Left ventricle myocardium inferior (tissue), 1 donor: ENCODE results near the gene RFFL. TPM values are rescaled to one million over a fixed set of nuclear protein-coding genes. Genes with fewer than 3 reads are reported as not detected.

ENCODE experiments used
- DNase-seq: peaks from one replicate; pipeline ENCODE4 v3.0.0-alpha.2; 2020
- H3K27ac ChIP-seq: fragments of 200-600 bp; replicated peaks from 2 replicates; pipeline ENCODE4 v1.8.0; 2021
- H3K27me3 ChIP-seq: fragments of 200-600 bp; 2 replicates; pipeline ENCODE4 v1.8.0; 2021; ENCODE audit warnings: low read depth
- H3K36me3 ChIP-seq: fragments of 200-600 bp; 2 replicates; pipeline ENCODE4 v1.8.0; 2021
- H3K4me1 ChIP-seq: fragments of 200-600 bp; 2 replicates; pipeline ENCODE4 v1.8.0; 2021
- H3K4me3 ChIP-seq: fragments of 200-600 bp; 2 replicates; pipeline ENCODE4 v1.8.0; 2021; ENCODE audit warnings: mild to moderate bottlenecking, moderate library complexity
- H3K9me3 ChIP-seq: fragments of 200-600 bp; replicated peaks from 2 replicates; pipeline ENCODE4 v1.8.0; 2021
- intact Hi-C: fragments of 100-400 bp; cut with micrococcal nuclease; formaldehyde crosslinking; loops from one replicate; pipeline ENCODE4 v1.11.0; 2022
- total RNA-seq: library from RNA; stranded (reverse); fragmentation: NEBNext Ultra II Directional; extraction: Animal tissue kit (Norgen Biotek cat#: 25700); gene quantifications from one replicate; pipeline ENCODE4 v1.2.1, GENCODE V29; 2021
- TF ChIP-seq, protein P1 (sequence below): fragments of 200-600 bp; IDR thresholded peaks from 2 replicates; pipeline ENCODE4 v1.8.0; 2021; ENCODE audit warnings: antibody characterized with exemption, mild to moderate bottlenecking, borderline replicate concordance
- donor health status: DM: no; HTN: yes; CAD: no; lungs with severe emphysema.

RFFL gene
- total RNA-seq, 1 donor from 2014 or later: 10.1 TPM

GRCh38 chr17:35011671-35012216 is 51.8 kb downstream of the RFFL start:
- intact Hi-C loops: no loop called here
- no peak overlapping the region for H3K4me3 ChIP-seq
- H3K36me3 ChIP-seq: peaks cover 73% of the 10 kb centered on the region
- H3K9me3 ChIP-seq: no peaks in the 10 kb centered on the region
- H3K27ac ChIP-seq: no peak overlapping the region
- no peak for DNase-seq
- TF ChIP-seq, protein P1, sequence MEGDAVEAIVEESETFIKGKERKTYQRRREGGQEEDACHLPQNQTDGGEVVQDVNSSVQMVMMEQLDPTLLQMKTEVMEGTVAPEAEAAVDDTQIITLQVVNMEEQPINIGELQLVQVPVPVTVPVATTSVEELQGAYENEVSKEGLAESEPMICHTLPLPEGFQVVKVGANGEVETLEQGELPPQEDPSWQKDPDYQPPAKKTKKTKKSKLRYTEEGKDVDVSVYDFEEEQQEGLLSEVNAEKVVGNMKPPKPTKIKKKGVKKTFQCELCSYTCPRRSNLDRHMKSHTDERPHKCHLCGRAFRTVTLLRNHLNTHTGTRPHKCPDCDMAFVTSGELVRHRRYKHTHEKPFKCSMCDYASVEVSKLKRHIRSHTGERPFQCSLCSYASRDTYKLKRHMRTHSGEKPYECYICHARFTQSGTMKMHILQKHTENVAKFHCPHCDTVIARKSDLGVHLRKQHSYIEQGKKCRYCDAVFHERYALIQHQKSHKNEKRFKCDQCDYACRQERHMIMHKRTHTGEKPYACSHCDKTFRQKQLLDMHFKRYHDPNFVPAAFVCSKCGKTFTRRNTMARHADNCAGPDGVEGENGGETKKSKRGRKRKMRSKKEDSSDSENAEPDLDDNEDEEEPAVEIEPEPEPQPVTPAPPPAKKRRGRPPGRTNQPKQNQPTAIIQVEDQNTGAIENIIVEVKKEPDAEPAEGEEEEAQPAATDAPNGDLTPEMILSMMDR: no peak
- peaks cover 12% of the 10 kb centered on the region for H3K4me1 ChIP-seq
- H3K27me3 ChIP-seq: no peaks in the 10 kb centered on the region

- no peak for DNase-seq
- H3K4me1 ChIP-seq: peaks cover 4% of the 10 kb centered on the region
- H3K9me3 ChIP-seq: no peaks in the 10 kb centered on the region
- intact Hi-C loops: no loop called here
- TF ChIP-seq, protein P1: no peak
- no peak overlapping the region for H3K4me3 ChIP-seq
- H3K27ac ChIP-seq: no peak overlapping the region
- no peaks in the 10 kb centered on the region for H3K27me3 ChIP-seq
- peaks cover 66% of the 10 kb centered on the region for H3K36me3 ChIP-seq
Measured at GRCh38 chr17:35010093-35010492, 53.4 kb downstream of the RFFL start.

DNA sequence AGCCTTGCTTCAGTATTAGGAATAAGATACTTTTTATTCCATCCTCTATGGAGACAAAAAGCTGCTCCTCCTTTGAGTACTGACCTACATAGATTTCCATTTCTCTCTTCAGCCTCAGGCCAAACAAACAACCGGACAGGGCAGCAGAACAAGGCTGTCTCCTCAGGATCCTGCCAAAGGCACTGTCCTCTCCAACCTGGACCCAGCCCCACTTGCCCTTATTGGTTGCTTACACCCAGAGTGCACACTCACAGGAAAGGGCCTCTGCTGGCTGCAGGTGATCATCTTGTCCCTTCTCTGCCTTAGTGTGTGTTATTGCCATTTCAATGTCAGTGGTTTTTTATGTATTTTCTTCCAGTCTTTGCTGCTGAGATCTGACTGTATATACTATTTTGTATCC is 56.5 kb downstream of the RFFL start:
- peaks cover 18% of the 10 kb centered on the region for H3K4me1 ChIP-seq
- H3K36me3 ChIP-seq: peaks cover 64% of the 10 kb centered on the region
- H3K4me3 ChIP-seq: no peak overlapping the region
- no peaks in the 10 kb centered on the region for H3K9me3 ChIP-seq
- H3K27ac ChIP-seq: no peak overlapping the region
- TF ChIP-seq, protein P1: no peak
- DNase-seq: no peak
- intact Hi-C loops: no loop called here
- no peaks in the 10 kb centered on the region for H3K27me3 ChIP-seq

GRCh38 chr17:35006345-35006744 is 57.2 kb downstream of the RFFL start:
- Histone ChIP-seq H3K4me1 (peaks cover 24% of the 10 kb centered on the region), H3K9me3 (no peaks in the 10 kb centered on the region), H3K4me3 (no peak overlapping the region), H3K36me3 (peaks cover 64% of the 10 kb centered on the region), H3K27ac (no peak overlapping the region), H3K27me3 (no peaks in the 10 kb centered on the region)
- intact Hi-C loops: no loop called here
- TF ChIP-seq, protein P1: no peak
- DNase-seq: no peak

DNA sequence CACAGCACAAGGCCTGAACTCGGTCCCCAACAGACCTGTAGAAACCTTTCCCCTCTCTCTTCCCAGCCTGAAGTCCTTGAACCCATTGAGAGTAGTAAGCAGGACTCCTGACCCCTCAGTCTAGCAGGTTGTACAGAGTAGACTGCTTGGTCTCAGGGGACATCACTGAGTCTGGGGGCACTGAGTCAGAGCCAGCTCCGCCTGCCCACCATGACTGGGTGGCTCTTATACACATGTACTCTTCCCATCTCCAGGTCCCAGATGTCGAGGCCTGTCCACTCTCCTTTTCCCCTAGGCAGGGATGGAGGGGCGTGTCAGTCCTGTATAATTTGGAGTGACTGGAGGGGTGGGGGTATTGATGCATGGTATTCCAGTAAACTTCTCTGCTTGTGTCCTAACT is 59.7 kb downstream of the RFFL start:
- Histone ChIP-seq H3K27ac (peak overlapping the region; percentile 73), H3K9me3 (no peaks in the 10 kb centered on the region), H3K4me3 (no peak overlapping the region), H3K27me3 (no peaks in the 10 kb centered on the region), H3K4me1 (peaks cover 26% of the 10 kb centered on the region), H3K36me3 (peaks cover 59% of the 10 kb centered on the region)
- DNase-seq: no peak
- intact Hi-C loops: no loop called here
- TF ChIP-seq, protein P1: no peak
